ENCODE measurements around the gene ERN1.

DNA sequence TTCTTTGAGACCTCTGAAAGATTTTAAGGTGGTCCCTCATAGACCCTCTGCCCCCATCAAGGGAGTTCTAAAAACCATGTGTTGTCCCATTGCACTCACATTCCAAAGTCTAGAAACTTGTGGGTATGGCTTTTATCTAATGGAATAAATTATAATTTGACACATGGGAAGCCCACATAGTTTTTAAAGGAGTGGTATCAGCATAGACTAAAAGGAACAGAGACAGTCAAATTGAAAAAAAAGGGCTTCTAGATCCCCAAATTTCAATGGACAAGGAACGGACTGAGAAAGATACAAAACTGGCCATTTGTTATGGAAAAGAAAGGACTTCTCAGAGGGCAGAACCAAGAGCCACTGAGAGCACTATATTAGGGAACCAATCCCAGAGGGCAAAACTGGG is 60.8 kb downstream of the ERN1 start:
- TF ChIP-seq GATA2 (IDR thresholded peaks at IDR 0.05; ENCODE audit: low read depth, low read length): no peak
- no peak for TF ChIP-seq GATA3 (IDR thresholded peaks at IDR 0.05; ENCODE audit: low read depth, low read length)

Measured in SH-SY5Y (cell line).